CD4-positive, CD25-positive, alpha-beta regulatory T cell (primary cell): Measurements from ENCODE around the gene ZCCHC3. TPM values are rescaled to one million over a fixed set of nuclear protein-coding genes. Genes with fewer than 3 reads are reported as not detected.

Experiments used
- ATAC-seq, 2 donors: fragments of 150-1000 bp; cut with Tn5 transposase; one replicate each; pipeline ENCODE4 v1.10.0; 2021; ENCODE audit warnings: low read depth in 2 of 2, moderate number of reproducible peaks in 2 of 2, moderate library complexity in 1 of 2
- DNase-seq, 3 donors: peaks; one replicate each; pipeline versions ENCODE4 v3.0.0 to v3.0.0-alpha.2; 2012 to 2022; ENCODE audit warnings: mixed read lengths in 1 of 3
- H3K27ac ChIP-seq: one replicate; pipeline ENCODE4 v1.7.0; 2013; ENCODE audit warnings: mild to moderate bottlenecking, low read length; ENCODE audit not compliant: insufficient read depth, poor library complexity, severe bottlenecking
- H3K27me3 ChIP-seq: one replicate; pipeline ENCODE4 v1.7.0; 2013; ENCODE audit warnings: low read length; ENCODE audit not compliant: control insufficient read depth, insufficient read depth
- H3K36me3 ChIP-seq: one replicate; pipeline ENCODE4 v1.7.0; 2013; ENCODE audit warnings: mild to moderate bottlenecking, low read length, moderate library complexity; ENCODE audit not compliant: control insufficient read depth, insufficient read depth
- H3K4me1 ChIP-seq: 2 replicates; pipeline ENCODE4 v1.7.0; 2013; ENCODE audit warnings: mild to moderate bottlenecking, low read length; ENCODE audit not compliant: insufficient read depth, control insufficient read depth, poor library complexity, severe bottlenecking
- H3K4me3 ChIP-seq: one replicate; pipeline ENCODE4 v1.7.0; 2013; ENCODE audit warnings: low read depth, mild to moderate bottlenecking, low read length, moderate library complexity
- H3K9me3 ChIP-seq, 2 experiments: 1 replicate in 1 of 2; 2 replicates in 1 of 2; pipeline ENCODE4 v1.7.0; 2013; ENCODE audit warnings: low read length in 2 of 2, mild to moderate bottlenecking in 1 of 2, moderate library complexity in 1 of 2; ENCODE audit not compliant: control insufficient read depth in 2 of 2
- H3K27ac Mint-ChIP-seq, 3 donors: one replicate each; pipeline ENCODE4 v1.8.0; 2020 to 2022; ENCODE audit warnings: mild to moderate bottlenecking in 3 of 3, mixed read lengths in 3 of 3, moderate library complexity in 2 of 3
- H3K27me3 Mint-ChIP-seq: one replicate; pipeline ENCODE4 v1.8.0; 2022; ENCODE audit warnings: mild to moderate bottlenecking, mixed read lengths
- H3K36me3 Mint-ChIP-seq: one replicate; pipeline ENCODE4 v1.8.0; 2020; ENCODE audit warnings: mixed read lengths
- H3K4me1 Mint-ChIP-seq, 4 donors: one replicate each; pipeline ENCODE4 v1.8.0; 2020 to 2022; ENCODE audit warnings: mixed read lengths in 4 of 4, mild to moderate bottlenecking in 1 of 4
- H3K4me3 Mint-ChIP-seq, 4 donors: one replicate each; pipeline ENCODE4 v1.8.0; 2020 to 2022; ENCODE audit warnings: mild to moderate bottlenecking in 4 of 4, mixed read lengths in 4 of 4, moderate library complexity in 3 of 4
- H3K9me3 Mint-ChIP-seq, 7 donors: one replicate each; pipeline ENCODE4 v1.8.0; 2020 to 2022; ENCODE audit warnings: mixed read lengths in 7 of 7, mild to moderate bottlenecking in 3 of 7, moderate library complexity in 2 of 7
- polyA plus RNA-seq, 4 donors: library from polyadenylated mRNA; unstranded; fragments of 300-500 nt; fragmentation: Illumina TruSeq; gene quantifications; one replicate each; pipeline ENCODE4 v1.2.3, GENCODE V29; 2021
- total RNA-seq: library from RNA; stranded (reverse); gene quantifications from one replicate; pipeline ENCODE4 v1.2.3, GENCODE V29; 2022

ZCCHC3 gene
- total and polyA plus RNA-seq, 5 donors from 2014 or later = 5.9 to 19.7 (median 8.9) TPM

GRCh38 chr20:259981-260380 is 37.4 kb upstream of the ZCCHC3 start:
- Histone ChIP-seq H3K27ac (no peak overlapping the region), H3K9me3 (no peaks in the 10 kb centered on the region), H3K4me3 (no peak overlapping the region), H3K4me1 (peaks cover 5% of the 10 kb centered on the region), H3K27me3 (no peaks in the 10 kb centered on the region), H3K36me3 (no peaks in the 10 kb centered on the region)
- no peak overlapping the region for H3K27ac Mint-ChIP-seq
- H3K4me3 Mint-ChIP-seq = no peak overlapping the region
- H3K9me3 Mint-ChIP-seq = no peaks in the 10 kb centered on the region
- peaks cover under 1% of the 10 kb centered on the region for H3K27me3 Mint-ChIP-seq
- ATAC-seq (no peak), DNase-seq (no peak)
- peaks cover 5 to 21% (median 11%) of the 10 kb centered on the region in 4 donors for H3K4me1 Mint-ChIP-seq
- no peaks in the 10 kb centered on the region for H3K36me3 Mint-ChIP-seq

GRCh38 chr20:263701-264100 is 33.7 kb upstream of the ZCCHC3 start:
- H3K36me3 ChIP-seq = no peaks in the 10 kb centered on the region
- peaks cover 25% of the 10 kb centered on the region for H3K27me3 Mint-ChIP-seq
- no peak overlapping the region for H3K27ac Mint-ChIP-seq
- no peak overlapping the region for H3K4me3 Mint-ChIP-seq
- H3K36me3 Mint-ChIP-seq = no peaks in the 10 kb centered on the region
- no peak overlapping the region for H3K4me3 ChIP-seq
- ATAC-seq (no peak), DNase-seq (no peak)
- peaks cover 8 to 20% (median 15%) of the 10 kb centered on the region in 4 donors for H3K4me1 Mint-ChIP-seq
- H3K27me3 ChIP-seq = peaks cover 3% of the 10 kb centered on the region
- H3K27ac ChIP-seq = no peak overlapping the region
- no peaks in the 10 kb centered on the region for H3K9me3 Mint-ChIP-seq
- no peaks in the 10 kb centered on the region for H3K9me3 ChIP-seq
- H3K4me1 ChIP-seq = peaks cover 9% of the 10 kb centered on the region

- ATAC-seq = peak; percentile 90 to 93
- H3K36me3 ChIP-seq = no peaks in the 10 kb centered on the region
- H3K4me1 ChIP-seq = peaks cover 9% of the 10 kb centered on the region
- DNase-seq = peak; percentile 78 to 84 (median 84)
- H3K27me3 Mint-ChIP-seq = peaks cover 25% of the 10 kb centered on the region
- peaks cover 5 to 9% (median 8%) of the 10 kb centered on the region in 4 donors for H3K4me1 Mint-ChIP-seq
- H3K36me3 Mint-ChIP-seq = no peaks in the 10 kb centered on the region
- no peaks in the 10 kb centered on the region for H3K9me3 ChIP-seq
- H3K9me3 Mint-ChIP-seq = peaks cover 0 to 2% (median 0%) of the 10 kb centered on the region in 7 donors
- H3K27ac Mint-ChIP-seq = peak overlapping the region in 2 of 3 donors; percentile 50 to 69
- peak overlapping the region; percentile 75 for H3K4me3 ChIP-seq
- no peak overlapping the region for H3K27ac ChIP-seq
- peaks cover 3% of the 10 kb centered on the region for H3K27me3 ChIP-seq
- H3K4me3 Mint-ChIP-seq = peak overlapping the region; percentile 76 to 86 (median 80)
Measured at GRCh38 chr20:266596-267562, 30.5 kb upstream of the ZCCHC3 start.

DNA sequence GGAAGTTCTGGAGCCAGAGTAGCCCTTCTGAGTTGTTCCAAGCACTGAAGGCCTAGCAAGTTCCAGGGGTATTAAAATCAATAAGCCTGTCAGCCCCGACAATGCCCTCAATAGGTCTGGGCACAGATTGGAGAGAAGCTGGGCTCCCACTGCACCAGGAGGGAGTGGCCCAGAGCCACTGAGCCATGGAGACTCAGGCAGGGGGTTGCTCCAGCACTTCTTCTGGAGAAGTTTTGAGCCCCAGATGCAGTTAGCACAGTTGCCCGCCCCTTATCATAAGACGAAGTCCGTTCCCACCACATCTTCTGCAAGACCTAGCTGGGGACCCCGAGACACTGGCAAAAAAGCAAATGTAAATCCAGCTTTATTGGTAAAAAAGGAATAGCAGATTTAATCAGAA is 26.9 kb upstream of the ZCCHC3 start:
- H3K27ac Mint-ChIP-seq = no peak overlapping the region
- DNase-seq = no peak

DNA sequence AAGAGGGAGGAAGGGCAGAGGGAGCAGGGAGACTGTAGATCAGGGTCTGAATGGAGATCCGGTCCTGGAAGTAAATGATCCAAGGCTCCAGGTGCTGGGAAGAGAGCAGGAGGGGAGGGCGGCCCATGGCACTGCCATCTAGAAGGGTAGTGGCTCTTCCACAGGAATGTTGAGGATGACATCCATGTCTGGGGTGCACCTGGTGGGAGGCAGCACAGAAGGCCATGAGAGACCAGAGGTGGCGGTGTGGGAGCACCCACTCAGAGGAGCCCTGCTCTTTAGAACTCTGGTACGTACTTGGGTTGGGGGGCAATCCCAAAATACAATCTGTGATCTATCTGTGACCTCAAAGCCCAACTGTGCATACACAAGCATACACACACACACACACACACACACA is 26.3 kb upstream of the ZCCHC3 start:
- peaks cover 9% of the 10 kb centered on the region for H3K4me1 ChIP-seq
- peaks cover 16% of the 10 kb centered on the region for H3K27me3 Mint-ChIP-seq
- H3K27me3 ChIP-seq = no peaks in the 10 kb centered on the region
- peaks cover 0 to 2% (median 0%) of the 10 kb centered on the region in 7 donors for H3K9me3 Mint-ChIP-seq
- H3K27ac Mint-ChIP-seq = no peak overlapping the region
- H3K4me3 Mint-ChIP-seq = no peak overlapping the region
- H3K36me3 ChIP-seq = no peaks in the 10 kb centered on the region
- no peak for ATAC-seq
- H3K4me3 ChIP-seq = no peak overlapping the region
- no peaks in the 10 kb centered on the region for H3K9me3 ChIP-seq
- DNase-seq = no peak
- peaks cover 3% of the 10 kb centered on the region for H3K36me3 Mint-ChIP-seq
- H3K27ac ChIP-seq = no peak overlapping the region
- H3K4me1 Mint-ChIP-seq = peaks cover 5 to 9% (median 8%) of the 10 kb centered on the region in 4 donors

More for the DNA sequence above, 26.9 kb upstream of the ZCCHC3 start:
- H3K36me3 ChIP-seq = no peaks in the 10 kb centered on the region
- peaks cover 9% of the 10 kb centered on the region for H3K4me1 ChIP-seq
- Mint-ChIP-seq H3K4me1 (peaks cover 5 to 9% (median 8%) of the 10 kb centered on the region in 4 donors), H3K27me3 (peaks cover 20% of the 10 kb centered on the region), H3K9me3 (peaks cover 0 to 2% (median 0%) of the 10 kb centered on the region in 7 donors), H3K4me3 (no peak overlapping the region), H3K36me3 (no peaks in the 10 kb centered on the region)
- peaks cover 3% of the 10 kb centered on the region for H3K27me3 ChIP-seq
- no peak overlapping the region for H3K4me3 ChIP-seq
- no peak for ATAC-seq
- no peaks in the 10 kb centered on the region for H3K9me3 ChIP-seq
- H3K27ac ChIP-seq = no peak overlapping the region

DNA sequence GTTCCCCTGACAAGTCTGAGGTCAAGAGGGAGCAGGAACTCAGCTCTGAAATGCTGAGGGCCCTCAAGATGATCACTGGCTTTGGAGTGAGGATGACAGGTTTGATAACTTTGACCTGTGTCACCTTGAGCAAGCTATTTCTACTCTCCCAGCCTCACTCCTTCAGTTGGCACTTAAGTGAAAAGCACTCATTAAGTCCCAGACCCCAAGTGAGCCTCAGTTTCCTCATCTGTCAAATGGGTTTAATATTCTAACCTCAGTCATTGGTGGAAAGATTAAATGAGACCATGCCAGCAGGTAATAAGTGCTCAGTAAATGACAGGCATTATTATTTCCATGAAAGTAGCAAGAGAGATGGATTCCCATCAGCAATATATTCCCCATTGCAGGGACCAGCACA is 25.8 kb upstream of the ZCCHC3 start:
- peaks cover 12% of the 10 kb centered on the region for H3K27me3 Mint-ChIP-seq
- DNase-seq = no peak
- no peak overlapping the region for H3K27ac Mint-ChIP-seq
- peaks cover 8% of the 10 kb centered on the region for H3K36me3 Mint-ChIP-seq
- peaks cover 1 to 8% (median 6%) of the 10 kb centered on the region in 4 donors for H3K4me1 Mint-ChIP-seq
- no peak for ATAC-seq
- no peak overlapping the region for H3K4me3 Mint-ChIP-seq
- Histone ChIP-seq H3K9me3 (no peaks in the 10 kb centered on the region), H3K4me3 (no peak overlapping the region), H3K36me3 (no peaks in the 10 kb centered on the region), H3K27me3 (no peaks in the 10 kb centered on the region), H3K27ac (no peak overlapping the region), H3K4me1 (peaks cover 6% of the 10 kb centered on the region)
- H3K9me3 Mint-ChIP-seq = peaks cover 0 to 2% (median 0%) of the 10 kb centered on the region in 7 donors

DNA sequence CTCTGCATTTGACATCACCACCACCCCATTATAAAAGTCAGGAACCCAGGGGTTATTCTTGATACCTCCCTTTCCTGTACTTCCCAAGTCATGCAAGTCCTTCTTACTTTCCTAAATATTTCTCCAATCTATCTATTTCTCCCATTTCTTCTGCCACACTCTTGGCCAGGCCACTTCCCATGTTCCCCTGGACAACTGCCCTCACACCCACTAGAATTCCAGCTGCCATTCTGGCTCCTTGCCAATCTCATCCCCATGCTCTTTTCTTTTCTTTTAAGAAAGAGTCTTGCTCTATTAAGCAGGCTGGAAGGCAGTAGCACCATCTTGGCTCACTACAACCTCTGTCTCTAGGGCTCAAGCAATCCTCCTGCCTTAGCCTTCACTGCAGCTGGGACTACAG is 24.7 kb upstream of the ZCCHC3 start:
- Histone ChIP-seq H3K36me3 (no peaks in the 10 kb centered on the region), H3K9me3 (no peaks in the 10 kb centered on the region), H3K4me1 (no peaks in the 10 kb centered on the region), H3K27me3 (no peaks in the 10 kb centered on the region), H3K27ac (no peak overlapping the region), H3K4me3 (no peak overlapping the region)
- Mint-ChIP-seq H3K4me3 (no peak overlapping the region), H3K4me1 (no peaks in the 10 kb centered on the region), H3K27me3 (peaks cover 4% of the 10 kb centered on the region), H3K36me3 (peaks cover 8% of the 10 kb centered on the region), H3K9me3 (peaks cover 0 to 2% (median 0%) of the 10 kb centered on the region in 7 donors), H3K27ac (no peak overlapping the region)
- ATAC-seq (no peak), DNase-seq (no peak)
